Activated CD8-positive, alpha-beta memory T cell treated with anti-CD3 and anti-CD28 coated beads, Interleukin-2, amount 50 U/mL, for 48 hours (primary cell): ENCODE measurements around the gene RBM38.
"Not testable (repeated sequence)": the region's sequence is repeated elsewhere in the genome, so short reads cannot be mapped to it uniquely, and the experiment has no call there.

Experiments used
- DNase-seq: peaks from one replicate; pipeline ENCODE4 v3.0.0-alpha.2; 2020

RBM38 gene

GRCh38 chr20:57420571-57421252 lies 29.5 kb downstream of the RBM38 start:
- DNase-seq: no peak

GRCh38 chr20:57421253-57422220 lies 30.3 kb downstream of the RBM38 start:
- DNase-seq: no peak

- DNase-seq: no peak
Observed at GRCh38 chr20:57422254-57422653, 31.1 kb downstream of the RBM38 start.

- DNase-seq: no peak
Observed at GRCh38 chr20:57425150-57426013, 34.2 kb downstream of the RBM38 start.

- DNase-seq: no peak
Observed at GRCh38 chr20:57426271-57426689, 35.1 kb downstream of the RBM38 start.

GRCh38 chr20:57426831-57427230 lies 35.6 kb downstream of the RBM38 start:
- no peak for DNase-seq

- no peak for DNase-seq
Observed at GRCh38 chr20:57428324-57429158, 37.3 kb downstream of the RBM38 start.

GRCh38 chr20:57429159-57429496 lies 37.9 kb downstream of the RBM38 start:
- no peak for DNase-seq

GRCh38 chr20:57429580-57430200 lies 38.5 kb downstream of the RBM38 start:
- DNase-seq: no peak

- not testable (repeated sequence) for DNase-seq
Observed at GRCh38 chr20:57430201-57430596, 39.0 kb downstream of the RBM38 start.

GRCh38 chr20:57431539-57431835 lies 40.3 kb downstream of the RBM38 start:
- no peak for DNase-seq

GRCh38 chr20:57432480-57432861 lies 41.3 kb downstream of the RBM38 start:
- no peak for DNase-seq

- DNase-seq: peak; percentile 77
Observed at GRCh38 chr20:57432862-57433491, 41.8 kb downstream of the RBM38 start.

GRCh38 chr20:57433657-57434389 lies 42.6 kb downstream of the RBM38 start:
- DNase-seq: no peak

GRCh38 chr20:57434390-57434700 lies 43.1 kb downstream of the RBM38 start:
- DNase-seq: no peak

- DNase-seq: no peak
Observed at GRCh38 chr20:57435105-57435497, 43.9 kb downstream of the RBM38 start.

- no peak for DNase-seq
Observed at GRCh38 chr20:57435498-57436222, 44.5 kb downstream of the RBM38 start.

GRCh38 chr20:57436223-57436545 lies 45.0 kb downstream of the RBM38 start:
- no peak for DNase-seq

GRCh38 chr20:57437267-57437666 lies 46.1 kb downstream of the RBM38 start:
- DNase-seq: no peak

- DNase-seq: no peak
Observed at GRCh38 chr20:57437672-57438330, 46.6 kb downstream of the RBM38 start.
